Fibroblast of skin of right quadriceps (primary cell): ENCODE measurements around the gene WNT2.
"Not testable (repeated sequence)": the region's sequence is repeated elsewhere in the genome, so short reads cannot be mapped to it uniquely, and the experiment has no call there.

ENCODE experiments used
- DNase-seq: peaks from one replicate; pipeline ENCODE4 v3.0.0-alpha.2; 2013

The WNT2 gene

DNA sequence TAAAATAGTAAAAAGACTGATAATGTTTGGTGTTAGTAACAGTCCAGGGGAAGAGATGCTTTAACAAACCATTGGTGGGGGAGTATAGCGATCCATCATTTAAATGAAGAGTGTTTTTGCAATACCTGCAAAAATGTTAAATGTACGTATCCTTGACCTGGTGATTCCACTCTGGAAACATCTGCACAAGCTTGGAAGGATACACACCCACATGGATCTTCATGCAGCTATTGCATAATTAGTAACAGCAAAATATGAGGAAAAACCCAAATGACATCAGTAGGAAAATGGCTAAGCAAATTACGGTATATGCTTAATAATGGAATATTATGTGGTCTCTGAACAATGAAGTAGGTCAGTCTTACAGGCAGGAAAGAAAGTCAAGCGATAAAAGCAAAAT is 20.5 kb downstream of the WNT2 start:
- DNase-seq, result no peak

DNA sequence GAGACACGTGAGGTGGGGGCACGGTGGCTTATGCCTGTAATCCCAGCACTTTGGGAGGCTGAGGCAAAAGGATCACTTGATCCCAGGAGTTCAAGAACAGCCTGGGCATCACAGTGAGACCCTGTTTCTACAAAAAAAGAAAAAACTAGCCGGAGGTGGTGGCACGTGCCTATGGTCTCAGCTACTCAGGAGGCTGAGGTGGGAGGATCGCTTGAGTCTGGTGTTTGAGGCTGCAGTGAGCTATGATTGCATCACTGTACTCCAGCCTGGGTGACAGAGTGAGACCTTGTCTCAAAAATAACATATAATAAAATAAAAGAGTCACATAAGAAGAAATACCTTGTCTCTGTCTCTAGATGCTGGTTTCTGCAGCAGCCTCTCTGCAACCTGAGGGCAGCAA is 22.4 kb downstream of the WNT2 start:
- not testable (repeated sequence) for DNase-seq

DNA sequence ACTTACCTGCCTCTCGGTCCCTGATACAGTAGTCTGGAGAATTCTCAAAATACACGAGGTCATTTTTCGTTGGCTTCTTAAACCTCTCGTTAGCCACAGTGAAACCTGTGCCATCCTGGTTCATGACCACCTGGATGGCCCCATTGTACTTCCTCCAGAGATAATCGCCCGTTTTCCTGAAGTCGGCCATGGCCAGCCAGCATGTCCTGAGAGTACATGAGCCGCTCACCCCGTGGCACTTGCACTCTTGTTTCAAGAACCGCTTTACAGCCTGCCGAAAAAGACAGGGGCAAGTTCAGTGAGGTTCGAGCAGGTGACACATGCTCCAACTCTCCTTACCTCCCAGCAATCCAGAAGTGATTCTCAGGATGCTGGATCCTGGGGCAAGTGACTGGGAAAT is 25.3 kb downstream of the WNT2 start:
- DNase-seq, result no peak

DNA sequence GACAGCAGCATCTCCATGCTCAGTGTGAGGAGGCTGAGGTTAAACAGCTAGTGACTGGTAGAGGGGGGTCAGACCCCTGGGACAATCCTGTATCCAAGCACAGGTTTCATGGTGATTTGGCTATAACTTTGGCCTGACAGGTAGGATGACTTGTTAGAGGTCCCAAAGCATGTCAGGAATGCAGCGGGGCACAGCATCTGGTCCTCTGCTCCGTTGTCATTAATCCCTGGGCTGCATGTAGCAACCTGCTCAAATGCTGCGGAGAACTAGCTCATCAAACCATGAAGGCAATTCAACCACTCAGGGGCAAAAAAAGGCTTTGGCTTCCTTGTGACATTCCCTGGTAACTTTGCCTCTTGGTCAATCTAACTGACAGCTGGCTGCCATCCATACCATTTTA is 26.8 kb downstream of the WNT2 start:
- DNase-seq, result no peak

DNA sequence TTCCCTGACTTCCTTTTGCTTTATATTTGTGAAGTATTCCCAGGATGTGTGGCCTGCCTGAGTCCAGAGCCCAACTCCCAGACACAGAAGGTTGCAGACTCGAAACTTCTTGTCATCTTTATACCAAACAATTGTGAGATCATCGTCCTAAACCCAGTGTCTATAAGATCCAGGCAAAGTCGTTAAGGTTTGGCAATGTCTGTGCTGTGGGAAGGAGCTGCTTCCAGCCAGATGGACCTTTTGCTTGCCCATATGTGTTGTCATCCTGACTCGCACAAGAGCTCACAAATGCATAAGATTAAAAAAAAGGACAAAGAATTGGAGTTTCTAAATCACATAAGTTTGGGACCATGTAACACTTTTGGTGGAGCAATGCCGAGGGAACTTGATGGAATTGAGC is 37.0 kb downstream of the WNT2 start:
- DNase-seq, result peak; percentile 21

DNA sequence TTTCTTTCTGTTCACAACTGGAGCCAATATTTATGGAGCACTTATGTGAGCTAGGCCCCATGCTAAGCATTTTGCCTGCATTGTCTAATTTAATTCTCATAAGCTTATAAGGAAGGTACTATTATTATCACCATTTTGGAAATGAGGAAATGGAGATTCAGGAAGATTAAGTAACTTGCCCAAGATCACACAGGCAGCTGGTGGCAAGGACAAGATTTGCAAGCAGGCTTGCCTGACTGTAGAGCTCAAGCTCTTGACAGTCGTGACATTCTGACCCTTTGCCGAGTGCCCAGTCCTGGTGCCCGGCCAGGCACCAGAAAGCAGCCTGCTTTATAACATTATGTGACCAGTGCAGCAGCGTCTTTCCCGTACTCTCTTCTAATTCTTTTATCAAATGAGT is 38.2 kb downstream of the WNT2 start:
- DNase-seq, result no peak

DNA sequence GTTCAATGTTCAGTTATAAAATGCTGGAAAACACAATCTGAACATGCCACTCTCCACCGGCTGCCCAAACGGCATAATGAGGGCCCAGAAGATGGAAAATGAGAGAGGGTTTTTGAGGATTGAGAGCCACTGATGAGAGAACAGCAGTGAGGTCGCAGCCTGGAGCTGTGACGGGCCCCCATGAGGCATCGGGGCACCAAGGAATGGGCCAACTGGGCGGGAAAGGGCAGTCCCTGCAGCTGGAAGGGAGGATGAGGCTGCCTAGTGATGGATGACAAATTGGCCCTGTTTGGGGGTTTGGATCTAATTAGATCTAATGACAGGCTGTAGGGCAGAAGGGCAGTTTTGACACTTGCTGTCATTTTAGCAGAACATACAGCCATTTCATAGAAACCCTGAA is 39.1 kb downstream of the WNT2 start:
- DNase-seq, result no peak

DNA sequence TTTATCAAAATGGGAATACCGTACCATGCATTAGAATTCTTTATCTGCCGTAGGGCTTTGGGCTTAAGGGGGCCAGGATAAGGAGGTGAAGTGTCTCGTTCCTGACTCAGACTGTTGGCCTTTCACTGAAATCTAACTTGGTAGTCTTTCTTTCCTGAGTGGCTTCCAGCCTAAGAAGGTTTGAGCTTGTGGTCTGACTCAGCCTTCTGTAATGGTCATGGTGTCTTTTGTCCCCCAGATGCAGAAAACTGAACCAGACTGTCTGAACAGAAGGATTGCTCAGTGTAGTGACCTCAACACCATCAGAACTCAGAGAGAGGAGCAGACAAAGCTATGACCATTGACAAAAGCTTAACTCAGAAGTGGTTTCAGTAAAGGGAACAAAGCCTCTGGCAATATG is 39.5 kb downstream of the WNT2 start:
- peak; percentile 88 for DNase-seq

DNA sequence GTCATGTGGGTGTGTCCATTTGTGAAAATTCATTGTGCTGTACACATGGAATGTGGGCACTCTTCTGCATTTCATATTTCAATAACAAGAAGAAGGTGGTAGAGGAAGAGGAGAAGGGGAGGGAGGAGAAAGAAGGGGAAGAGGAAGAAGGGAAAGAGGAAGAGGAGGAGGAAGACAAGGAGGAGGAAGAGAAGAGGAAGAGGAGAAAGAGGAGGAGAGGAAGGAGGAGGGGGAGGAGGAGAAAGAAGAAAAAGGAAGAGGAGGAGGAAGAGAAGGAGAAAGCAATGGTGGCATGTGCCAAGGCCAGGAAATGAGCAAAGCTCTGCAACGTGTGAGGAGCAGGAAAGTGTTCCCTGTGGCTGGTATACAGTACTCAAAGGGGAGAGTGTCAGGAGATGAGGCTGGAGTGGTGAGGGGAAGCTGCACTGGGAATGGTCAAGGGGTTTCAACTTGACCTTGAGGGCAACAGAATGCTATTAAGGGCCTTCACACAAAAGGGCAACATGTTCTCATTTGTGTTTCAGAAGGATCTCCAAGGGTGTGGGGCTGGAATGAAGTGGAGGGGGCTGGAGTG is 40.5 kb downstream of the WNT2 start:
- no peak for DNase-seq

DNA sequence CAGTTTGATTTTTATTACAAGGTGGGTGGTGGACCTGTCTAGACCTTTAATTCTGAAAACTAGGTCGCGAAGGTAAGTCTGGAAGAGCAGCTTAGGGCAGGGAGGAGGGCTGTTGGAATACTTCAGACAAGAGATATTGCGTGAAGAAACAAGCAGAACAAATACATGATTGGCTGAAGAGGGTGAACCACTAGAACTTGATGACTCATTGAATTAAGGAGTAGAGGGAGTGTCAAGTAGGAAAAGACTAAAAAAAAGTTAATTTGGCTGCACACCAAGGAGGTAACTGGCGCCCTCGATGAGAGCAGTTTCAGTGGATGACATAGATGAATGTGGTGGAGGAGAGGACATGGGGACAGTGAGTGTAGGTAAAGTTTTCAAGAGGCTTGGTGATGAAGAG is 41.3 kb downstream of the WNT2 start:
- no peak for DNase-seq

DNA sequence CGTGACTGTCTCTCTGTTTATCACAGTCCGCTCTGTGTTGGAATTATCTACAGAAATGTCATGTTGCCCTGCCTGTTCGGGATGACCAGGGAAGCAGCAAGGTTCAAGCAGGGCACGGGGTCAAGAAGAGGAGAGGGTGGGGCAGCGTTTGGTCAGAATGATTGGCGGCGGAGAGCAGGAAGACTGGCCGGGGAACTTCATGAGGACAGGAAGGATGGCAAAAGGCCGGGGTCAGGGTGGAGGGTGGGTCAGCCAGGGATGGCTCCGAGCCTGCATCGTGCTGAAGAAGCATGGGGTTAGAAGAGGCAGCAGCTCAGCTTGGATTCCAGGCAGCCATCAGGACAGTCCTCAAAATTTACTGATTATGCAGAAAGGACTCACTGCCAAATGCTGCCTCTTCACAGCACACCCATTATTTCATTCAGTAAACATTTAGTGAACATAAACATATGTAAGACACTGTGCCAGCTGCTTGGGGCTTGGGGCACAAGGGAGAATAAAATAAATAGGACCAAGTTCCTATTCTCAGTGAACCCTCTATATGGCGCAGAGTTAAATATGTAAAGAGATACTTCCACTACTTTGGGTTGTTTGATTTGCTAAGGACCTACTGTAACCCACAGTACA is 42.8 kb downstream of the WNT2 start:
- DNase-seq, result no peak

DNA sequence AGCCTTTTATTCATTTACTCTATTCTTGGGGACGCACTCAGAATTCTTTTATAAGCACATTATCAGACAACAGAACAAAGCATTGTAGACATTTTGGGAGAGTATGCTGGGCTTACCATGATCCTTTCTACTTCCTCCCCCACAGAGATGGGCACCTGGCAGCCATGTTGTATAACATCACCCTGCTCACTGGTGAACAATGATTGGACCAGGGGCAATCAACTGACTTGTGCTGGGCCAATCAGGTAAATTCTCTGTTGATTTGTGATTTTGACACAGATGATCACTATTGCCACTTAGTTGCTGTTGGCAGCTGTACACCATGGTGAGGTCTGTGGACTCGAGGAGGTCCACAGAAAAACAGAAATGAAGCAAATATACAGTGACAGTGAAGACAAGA is 43.7 kb downstream of the WNT2 start:
- DNase-seq, result no peak

DNA sequence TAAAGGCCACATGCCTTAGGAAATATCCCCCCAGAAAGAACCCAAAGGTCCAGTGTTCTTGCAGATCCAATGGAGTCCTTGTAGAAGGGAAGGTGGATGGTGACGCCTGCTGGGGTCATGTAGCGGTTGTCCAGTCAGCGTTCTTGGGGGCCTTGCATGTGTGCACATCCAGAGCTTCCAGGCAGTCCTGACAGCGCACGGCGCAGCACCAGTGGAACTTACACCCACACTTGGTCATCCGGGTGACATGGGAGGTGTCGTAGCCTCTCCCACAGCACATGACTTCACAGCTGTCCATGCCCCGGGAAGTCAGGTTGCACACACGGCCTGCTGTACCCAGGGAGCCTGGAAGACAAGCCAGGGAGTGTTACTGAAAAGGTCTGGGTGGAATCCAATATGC is 44.8 kb downstream of the WNT2 start:
- no peak for DNase-seq

DNA sequence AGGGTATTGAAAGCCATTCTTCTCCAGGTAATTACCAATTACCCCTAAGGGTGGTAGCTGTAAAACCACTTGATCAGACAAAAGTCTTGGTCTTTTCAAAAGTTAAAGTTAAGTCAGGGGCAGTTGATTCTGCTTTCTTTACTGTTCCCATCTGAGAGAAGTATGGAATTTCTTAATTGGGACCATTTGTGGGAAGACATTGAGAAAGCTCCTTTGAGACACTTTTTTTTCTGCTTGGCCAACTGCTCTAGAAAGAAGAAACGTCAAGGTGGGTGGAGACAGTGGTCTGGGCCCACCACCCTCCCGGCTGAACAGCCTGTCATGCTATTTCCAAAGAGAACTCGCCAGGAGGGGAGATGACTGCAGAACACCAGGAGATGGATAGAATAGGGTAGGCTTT is 45.3 kb downstream of the WNT2 start:
- no peak for DNase-seq

DNA sequence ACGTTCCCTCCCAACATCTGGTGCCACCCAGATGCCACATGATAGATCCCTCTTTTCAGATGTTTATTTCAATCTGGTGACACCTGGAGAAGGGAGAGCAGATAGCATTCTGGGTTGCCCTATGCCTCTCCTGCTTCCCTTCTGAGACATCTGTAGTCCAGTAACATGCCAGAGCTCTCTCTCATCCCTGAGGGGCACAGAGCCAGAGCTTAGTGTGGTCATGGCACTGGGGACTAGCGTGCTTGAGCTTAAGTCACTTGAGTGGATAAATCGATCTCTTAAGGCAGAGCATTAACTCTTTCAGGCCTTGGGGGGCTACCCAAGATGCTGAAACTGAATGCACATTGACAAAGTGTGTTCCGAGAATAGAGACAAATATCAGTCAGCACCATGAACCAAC is 47.9 kb downstream of the WNT2 start:
- no peak for DNase-seq

DNA sequence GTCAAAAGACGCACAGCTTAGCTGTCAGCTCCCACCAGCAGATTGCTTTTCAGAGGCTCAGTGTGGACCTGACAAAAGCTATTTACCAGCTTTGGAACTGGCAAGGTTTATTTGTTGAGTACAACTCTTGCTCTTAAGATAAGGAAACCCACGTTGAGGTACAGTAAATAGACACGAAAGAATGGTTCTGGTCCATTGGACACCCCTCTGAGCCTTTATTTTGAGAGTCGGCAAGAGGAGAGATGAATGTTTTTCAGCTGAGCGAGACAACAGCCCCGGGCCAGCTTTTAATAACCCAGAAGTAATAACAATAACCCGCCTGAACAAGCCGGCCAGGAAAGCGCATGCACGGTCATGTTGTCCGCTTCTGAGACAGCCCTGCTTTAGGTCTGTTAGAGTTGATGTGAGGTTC is 49.0 kb downstream of the WNT2 start:
- no peak for DNase-seq

DNA sequence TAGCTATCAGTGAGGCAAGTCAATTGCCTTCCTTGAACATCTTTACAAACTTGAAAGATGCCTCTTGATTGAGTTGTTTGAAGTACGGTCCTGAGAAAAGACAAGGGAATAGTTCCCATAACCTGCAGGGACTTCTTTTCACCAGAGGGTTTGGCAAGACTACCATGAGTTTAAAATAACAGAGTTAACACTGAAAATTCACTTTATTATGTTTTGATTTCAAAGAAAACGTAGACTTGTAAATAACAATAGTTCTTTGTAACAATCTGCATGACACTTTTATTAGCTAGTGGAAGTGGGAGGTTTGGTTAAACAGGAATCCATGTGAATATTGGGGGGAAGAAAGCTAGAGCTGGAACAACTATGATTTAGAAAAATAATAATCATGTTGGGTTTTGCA is 49.5 kb downstream of the WNT2 start:
- DNase-seq, result no peak

DNA sequence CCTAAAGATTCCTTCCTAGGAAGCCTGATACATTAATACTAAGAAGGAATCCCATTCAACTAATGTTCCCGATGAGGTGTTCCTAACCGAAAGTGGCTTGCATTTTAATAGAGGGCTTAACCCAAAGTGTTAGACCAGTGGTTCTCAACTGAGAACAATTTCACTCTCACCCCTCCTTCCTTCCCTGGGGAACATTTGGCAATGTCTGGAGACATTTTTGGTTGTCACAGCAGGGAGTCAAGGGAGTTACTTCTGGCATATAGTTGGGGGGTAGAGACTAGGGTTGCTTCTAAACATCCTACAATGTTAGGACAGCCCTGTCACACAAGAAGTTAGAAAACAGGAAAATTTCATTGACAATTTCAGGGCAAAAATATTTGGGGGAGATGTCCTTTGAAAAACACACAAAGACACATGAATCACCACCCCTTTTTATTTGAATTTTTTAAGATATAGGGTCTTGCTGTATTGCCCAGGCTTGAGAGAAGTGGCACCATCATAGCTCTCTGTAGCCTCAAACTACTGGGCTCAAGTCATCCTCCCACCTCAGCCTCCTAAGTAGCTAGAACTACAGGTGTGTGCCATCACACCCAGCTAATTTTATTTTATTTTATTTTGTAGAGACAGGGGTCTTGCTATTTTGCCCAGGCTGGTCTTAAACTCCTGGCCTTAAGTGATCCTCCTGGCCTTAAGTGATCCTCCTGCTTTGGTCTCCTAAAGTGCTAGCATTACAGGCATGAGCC is 50.7 kb downstream of the WNT2 start:
- DNase-seq, result no peak

DNA sequence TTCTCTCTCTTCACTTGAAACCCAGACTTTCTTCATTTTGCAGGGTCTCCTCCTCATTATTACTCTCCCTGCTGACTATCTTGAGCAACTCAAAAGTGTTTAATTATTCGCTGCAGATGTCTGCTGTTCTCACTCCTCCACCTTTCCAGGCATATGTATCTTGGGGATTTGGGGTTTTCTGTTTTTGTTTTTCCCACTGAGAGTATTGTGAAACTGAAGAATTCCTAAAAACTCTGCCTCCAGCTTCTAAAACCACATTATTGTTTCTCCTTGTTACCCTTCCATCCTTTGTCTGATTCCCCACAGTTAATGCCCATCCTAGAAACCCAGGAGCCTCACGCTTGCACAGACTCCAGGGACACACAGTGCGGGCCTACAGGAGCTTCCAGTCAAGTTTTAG is 51.3 kb downstream of the WNT2 start:
- no peak for DNase-seq

DNA sequence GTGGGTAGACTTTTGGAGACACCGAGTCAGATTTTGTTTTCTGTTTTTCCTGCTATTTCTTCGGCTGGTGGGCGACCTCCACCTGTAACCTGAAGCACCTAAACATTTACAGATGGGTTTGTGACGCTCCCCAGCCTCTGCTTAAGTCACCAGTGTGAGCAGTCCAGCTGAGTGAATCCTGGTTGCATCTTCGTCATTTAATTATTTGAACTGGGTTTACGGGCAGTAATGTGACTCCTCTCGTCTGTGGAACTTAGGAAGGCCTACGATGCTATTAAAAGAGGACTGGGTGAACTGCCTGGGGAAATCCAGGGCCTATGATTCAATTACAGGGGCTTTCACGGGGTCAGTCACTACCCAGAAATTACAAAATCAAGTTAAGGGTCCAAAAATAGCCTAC is 52.5 kb downstream of the WNT2 start:
- DNase-seq, result no peak

DNA sequence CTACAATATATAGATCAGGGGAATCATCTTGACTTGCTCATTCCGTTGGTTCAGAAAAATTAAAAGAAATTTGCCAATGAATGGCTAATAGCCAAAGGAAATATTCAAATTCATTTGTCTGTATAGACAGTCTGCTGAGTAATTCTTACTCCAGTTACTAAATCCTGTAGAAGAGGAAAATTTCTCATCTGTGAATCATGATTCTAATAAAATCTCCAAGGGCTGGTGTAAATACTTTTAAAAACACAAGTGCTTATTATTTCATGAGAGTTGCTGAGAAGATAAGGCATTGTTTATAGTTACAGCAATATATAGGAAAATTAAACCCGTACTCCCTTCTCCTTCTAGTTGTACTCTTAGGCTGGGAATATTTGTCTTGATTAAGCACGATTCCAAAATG is 53.0 kb downstream of the WNT2 start:
- peak; percentile 85 for DNase-seq

DNA sequence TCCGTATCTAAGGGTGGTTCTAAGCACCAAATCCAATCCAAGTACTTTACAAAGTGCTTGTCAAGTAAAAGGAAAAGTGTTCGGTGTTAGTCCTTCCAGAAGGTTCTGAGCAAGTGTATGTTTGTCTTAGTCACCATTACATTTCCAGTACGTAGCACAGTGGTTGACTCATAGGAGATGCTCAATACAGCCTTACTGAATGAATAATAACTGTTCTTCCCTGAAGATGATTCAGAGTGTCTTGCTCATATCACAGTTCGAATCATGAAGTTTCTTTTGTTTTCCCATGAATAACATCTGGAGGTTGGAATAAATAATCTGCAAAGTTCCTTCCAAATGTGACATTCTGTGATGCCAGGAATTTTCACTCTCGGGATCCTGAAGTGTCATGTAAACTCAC is 53.4 kb downstream of the WNT2 start:
- peak; percentile 95 for DNase-seq

DNA sequence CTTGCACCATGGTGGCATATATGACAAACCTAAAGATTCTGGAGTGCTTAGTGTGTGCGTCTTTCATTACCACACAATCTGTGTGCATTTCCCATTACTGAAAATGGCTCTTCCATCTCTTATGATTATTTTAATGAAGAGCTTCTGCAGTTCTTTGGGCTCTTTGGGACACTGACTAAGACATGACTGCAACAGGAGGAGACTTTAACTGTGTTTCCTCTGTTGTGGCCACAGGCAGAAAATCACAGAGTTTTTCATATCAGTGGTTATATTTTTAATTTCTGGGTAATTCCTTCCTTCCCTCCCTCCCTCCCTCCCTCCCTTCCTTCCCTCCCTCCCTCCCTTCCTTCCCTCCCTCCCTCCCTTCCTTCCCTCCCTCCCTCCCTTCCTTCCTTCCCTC is 58.1 kb downstream of the WNT2 start:
- DNase-seq, result no peak

DNA sequence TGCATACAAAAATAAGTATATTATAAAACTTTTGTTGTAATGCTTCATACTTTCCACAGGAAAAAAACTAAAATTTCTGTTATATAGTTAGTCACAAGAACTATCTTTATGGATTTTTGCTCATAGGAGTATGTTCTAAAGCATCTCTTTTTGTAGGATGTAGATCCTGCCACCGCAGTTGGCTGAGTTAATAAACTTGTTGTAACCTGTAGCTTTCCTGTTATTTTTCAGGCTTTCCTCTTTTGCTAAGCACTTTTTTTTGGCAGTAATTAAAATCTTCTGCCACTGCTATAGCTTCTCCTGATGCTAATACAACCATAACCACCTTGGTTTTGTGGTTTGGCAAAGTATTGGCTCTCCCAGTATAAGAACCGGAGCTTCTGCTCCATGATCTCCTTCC is 60.3 kb downstream of the WNT2 start:
- no peak for DNase-seq

DNA sequence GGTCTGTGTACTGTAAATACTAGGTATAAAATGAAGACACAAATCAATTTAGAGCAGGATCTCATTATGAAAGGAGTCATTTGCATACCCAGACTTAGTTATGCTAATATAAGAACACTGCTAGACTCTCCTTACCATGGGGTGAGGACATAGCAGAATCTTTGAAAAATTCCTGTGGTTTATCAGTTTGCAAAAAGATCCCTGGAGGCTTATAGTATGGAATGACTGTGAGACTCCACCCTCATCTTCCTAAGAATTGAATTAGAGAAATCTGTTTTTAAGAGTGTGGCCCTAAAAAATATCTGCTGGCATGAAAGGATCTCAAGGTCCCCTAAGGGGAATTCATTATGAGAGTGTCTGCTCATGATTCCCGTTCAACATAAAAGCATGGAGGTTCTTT is 63.2 kb downstream of the WNT2 start:
- peak; percentile 91 for DNase-seq
